Stimulated activated CD4-positive, alpha-beta T cell treated with anti-CD3 and anti-CD28 coated beads, Interleukin-1b, Interleukin-23, amount 100 ng/mL, for 4 hours (primary cell): Measurements from ENCODE around the gene COX7A1.
"Not testable (repeated sequence)": the region's sequence is repeated elsewhere in the genome, so short reads cannot be mapped to it uniquely, and the experiment has no call there.

Source experiments
- DNase-seq, 2 donors: peaks; one replicate each; pipeline ENCODE4 v3.0.0-alpha.2; 2020; ENCODE audit warnings: low read depth in 2 of 2

Gene COX7A1

GRCh38 chr19:36152352-36153091 lies at the start of gene COX7A1:
TSS of gene COX7A1 (minus strand) at chr19:36152447. CDS start at chr19:36152407, 40 bp downstream.
- DNase-seq, result no peak

- no peak for DNase-seq
Observed at GRCh38 chr19:36201684-36202083, 49.4 kb upstream of the COX7A1 start.

GRCh38 chr19:36198119-36198518 lies 45.9 kb upstream of the COX7A1 start:
- no peak for DNase-seq

- DNase-seq, result no peak
Observed at GRCh38 chr19:36196249-36196648, 44.0 kb upstream of the COX7A1 start.

GRCh38 chr19:36186722-36187121 lies 34.5 kb upstream of the COX7A1 start:
- not testable (repeated sequence) for DNase-seq

- no peak for DNase-seq
Observed at GRCh38 chr19:36183245-36183628, 31.0 kb upstream of the COX7A1 start.

- DNase-seq, result no peak
Observed at GRCh38 chr19:36182612-36183244, 30.5 kb upstream of the COX7A1 start.

- not testable (repeated sequence) for DNase-seq
Observed at GRCh38 chr19:36179077-36179476, 26.8 kb upstream of the COX7A1 start.

- DNase-seq, result not testable (repeated sequence)
Observed at GRCh38 chr19:36173846-36174245, 21.6 kb upstream of the COX7A1 start.

GRCh38 chr19:36172852-36173251 lies 20.6 kb upstream of the COX7A1 start:
- no peak for DNase-seq

- DNase-seq, result no peak
Observed at GRCh38 chr19:36169084-36169760, 17.0 kb upstream of the COX7A1 start.

- no peak for DNase-seq
Observed at GRCh38 chr19:36163813-36164212, 11.6 kb upstream of the COX7A1 start.

- DNase-seq, result no peak
Observed at GRCh38 chr19:36160821-36161596, 8.8 kb upstream of the COX7A1 start.

- no peak for DNase-seq
Observed at GRCh38 chr19:36153126-36153525, 879 bp upstream of the COX7A1 start.

- DNase-seq, result no peak
Observed at GRCh38 chr19:36152019-36152351, 262 bp downstream of the COX7A1 start.

GRCh38 chr19:36151144-36152018 lies 866 bp downstream of the COX7A1 start:
- DNase-seq, result no peak

GRCh38 chr19:36150586-36150985 lies 1.7 kb downstream of the COX7A1 start:
- DNase-seq, result no peak

GRCh38 chr19:36149673-36150406 lies 2.4 kb downstream of the COX7A1 start:
- DNase-seq, result no peak

GRCh38 chr19:36144624-36145023 lies 7.6 kb downstream of the COX7A1 start:
- no peak for DNase-seq

GRCh38 chr19:36142496-36142895 lies 9.8 kb downstream of the COX7A1 start:
- no peak for DNase-seq

GRCh38 chr19:36142046-36142445 lies 10.2 kb downstream of the COX7A1 start:
- DNase-seq, result no peak
